GM12878 (cell line): ENCODE data around the gene ANKRD44. TPM values are rescaled to one million over a fixed set of nuclear protein-coding genes. Genes with fewer than 3 reads are reported as not detected.

Source experiments
- CBX3 ChIP-seq: fragments of 200-600 bp; sonication (generic); IDR thresholded peaks from 2 replicates; pipeline ENCODE4 v1.6.1; 2016; ENCODE audit warnings: low read depth, borderline replicate concordance
- CHD2 ChIP-seq: IDR thresholded peaks from 2 replicates; pipeline ENCODE4 v1.6.1; 2011; ENCODE audit warnings: low read depth, low read length, improper control_type of control experiment, borderline replicate concordance
- DPF2 ChIP-seq: fragments of 450-650 bp; IDR thresholded peaks from 2 replicates; pipeline ENCODE4 v1.6.1; 2017; ENCODE audit warnings: mild to moderate bottlenecking
- FOS ChIP-seq: IDR thresholded peaks from 3 replicates; pipeline ENCODE4 v1.6.1; 2011; ENCODE audit warnings: borderline replicate concordance; ENCODE audit not compliant: insufficient read length; ENCODE audit errors: extremely low read depth
- GATAD2B ChIP-seq: fragments of 450-650 bp; conservative IDR thresholded peaks from 2 replicates; pipeline ENCODE4 v1.6.1; 2017; ENCODE audit warnings: low read depth, mild to moderate bottlenecking, moderate library complexity
- HDAC2 ChIP-seq: fragments of 200-600 bp; sonication (generic); IDR thresholded peaks from 2 replicates; pipeline ENCODE4 v1.6.1; 2017
- IKZF2 ChIP-seq, 2 experiments: fragments of 450-650 bp; IDR thresholded peaks; 2 replicates each; pipeline ENCODE4 v1.6.1; 2017; ENCODE audit warnings: mild to moderate bottlenecking in 2 of 2, moderate library complexity in 2 of 2
- KLF5 ChIP-seq: fragments of 450-650 bp; IDR thresholded peaks from 2 replicates; pipeline ENCODE4 v1.6.1; 2014; ENCODE audit warnings: mild to moderate bottlenecking; ENCODE audit not compliant: partially characterized antibody
- MYB ChIP-seq: fragments of 150-350 bp; IDR thresholded peaks from 2 replicates; pipeline ENCODE4 v1.6.1; 2014; ENCODE audit warnings: mild to moderate bottlenecking, low read depth, low read length, borderline replicate concordance
- NFXL1 ChIP-seq: fragments of 450-650 bp; IDR thresholded peaks from 2 replicates; pipeline ENCODE4 v1.6.1; 2017; ENCODE audit warnings: antibody characterized with exemption, mild to moderate bottlenecking, borderline replicate concordance
- NR2F1 ChIP-seq: fragments of 450-650 bp; conservative IDR thresholded peaks from 2 replicates; pipeline ENCODE4 v1.6.1; 2017; ENCODE audit warnings: mild to moderate bottlenecking
- NRF1 ChIP-seq: conservative IDR thresholded peaks from 2 replicates; pipeline ENCODE4 v1.6.1; 2011; ENCODE audit warnings: mild to moderate bottlenecking, low read depth, low read length, improper control_type of control experiment
- PML ChIP-seq: IDR thresholded peaks from 2 replicates; pipeline ENCODE4 v1.6.1; 2012; ENCODE audit warnings: low read length, inconsistent platforms
- POLR2AphosphoS5 ChIP-seq: IDR thresholded peaks from 2 replicates; pipeline ENCODE4 v1.6.1; 2011; ENCODE audit warnings: mild to moderate bottlenecking, low read length, inconsistent platforms
- RAD51 ChIP-seq: fragments of 450-650 bp; IDR thresholded peaks from 2 replicates; pipeline ENCODE4 v1.6.1; 2016; ENCODE audit warnings: moderate library complexity, mild to moderate bottlenecking, inconsistent platforms
- RBBP5 ChIP-seq: fragments of 200-600 bp; sonication (generic); conservative IDR thresholded peaks from 2 replicates; pipeline ENCODE4 v1.6.1; 2016
- RFX5 ChIP-seq: IDR thresholded peaks from 2 replicates; pipeline ENCODE4 v1.6.1; 2011; ENCODE audit warnings: low read depth, low read length, improper control_type of control experiment
- SPI1 ChIP-seq: IDR thresholded peaks from 2 replicates; pipeline ENCODE4 v1.6.1; 2011; ENCODE audit warnings: low read depth, mild to moderate bottlenecking, low read length, moderate library complexity, borderline replicate concordance; ENCODE audit not compliant: insufficient read depth
- SRF ChIP-seq, 2 experiments: IDR thresholded peaks; 2 replicates each; pipeline ENCODE4 v1.6.1; 2011; ENCODE audit warnings: low read depth in 2 of 2, low read length in 2 of 2, mild to moderate bottlenecking in 1 of 2, moderate library complexity in 1 of 2
- STAT1 ChIP-seq: fragments of 450-650 bp; conservative IDR thresholded peaks from 2 replicates; pipeline ENCODE4 v1.6.1; 2014; ENCODE audit warnings: antibody characterized with exemption, mild to moderate bottlenecking
- TCF3 ChIP-seq: IDR thresholded peaks from 2 replicates; pipeline ENCODE4 v1.6.1; 2012; ENCODE audit warnings: low read depth, mild to moderate bottlenecking, low read length, borderline replicate concordance; ENCODE audit not compliant: insufficient read depth
- TCF7 ChIP-seq: IDR thresholded peaks from 2 replicates; pipeline ENCODE4 v1.6.1; 2014; ENCODE audit warnings: antibody characterized with exemption, borderline replicate concordance
- USF1 ChIP-seq: IDR thresholded peaks from 2 replicates; pipeline ENCODE4 v1.6.1; 2011; ENCODE audit warnings: borderline replicate concordance, low read depth, mild to moderate bottlenecking, moderate library complexity, mixed read lengths, low read length; ENCODE audit not compliant: insufficient read depth; ENCODE audit errors: extremely low read length
- YY1 ChIP-seq: IDR thresholded peaks from 2 replicates; pipeline ENCODE4 v1.6.1; 2011; ENCODE audit warnings: low read depth, mild to moderate bottlenecking, low read length
- ZBTB11 ChIP-seq: fragments of 450-650 bp; formaldehyde crosslinking; IDR thresholded peaks from 2 replicates; pipeline ENCODE4 v1.5.0; 2022; ENCODE audit warnings: mild to moderate bottlenecking, missing genetic modification characterization
- ZNF24 ChIP-seq: fragments of 450-650 bp; IDR thresholded peaks from 2 replicates; pipeline ENCODE4 v1.6.1; 2017; ENCODE audit warnings: antibody characterized with exemption, mild to moderate bottlenecking
- ZNF384 ChIP-seq: IDR thresholded peaks from 2 replicates; pipeline ENCODE4 v1.6.1; 2012; ENCODE audit warnings: low read depth, mild to moderate bottlenecking, low read length, improper control_type of control experiment, borderline replicate concordance
- ZNF622 ChIP-seq: fragments of 450-650 bp; IDR thresholded peaks from 2 replicates; pipeline ENCODE4 v1.6.1; 2017; ENCODE audit warnings: mild to moderate bottlenecking, inconsistent platforms
- ZZZ3 ChIP-seq: IDR thresholded peaks from 2 replicates; pipeline ENCODE4 v1.6.1; 2011; ENCODE audit warnings: low read depth; ENCODE audit not compliant: control insufficient read depth, insufficient read length
- polyA plus RNA-seq, 11 experiments: library from polyadenylated mRNA; depleted of rRNA in 4 of 11; unstranded in 6 of 11; stranded (reverse) in 5 of 11; fragments of >200 nt; fragmentation: Nextera tagmentation in 4 of 11; fragmentation: Illumina TruSeq in 1 of 11; extraction: Ambion mirVana in 4 of 11; extraction: Trizol in 1 of 11; gene quantifications; 1 replicate in 1 of 11; 2 replicates in 10 of 11; pipeline versions ENCODE4 v1.2.1 to v1.2.3, GENCODE V29; 2011 to 2016; ENCODE audit warnings: inconsistent platforms in 2 of 11, missing spikeins in 2 of 11, low read depth in 1 of 11
- total RNA-seq, 4 experiments: library from RNA; depleted of rRNA in 3 of 4; stranded (reverse); fragments of >200 nt in 3 of 4; fragmentation: Illumina TruSeq in 1 of 4; extraction: Trizol in 1 of 4; gene quantifications; 2 replicates each; pipeline versions ENCODE4 v1.2.1 to v1.2.3, GENCODE V29; 2013 to 2021
- TF ChIP-seq, protein P1 (sequence below): IDR thresholded peaks from 2 replicates; pipeline ENCODE4 v1.6.1; 2012; ENCODE audit warnings: low read depth, low read length, improper control_type of control experiment

ANKRD44 gene
- total and polyA plus RNA-seq, 10 of the 15 experiments (the other 5 are each of a cell fraction or from before 2014, with no cell fraction given) = 19.1 to 99.1 (median 59.6) TPM

DNA sequence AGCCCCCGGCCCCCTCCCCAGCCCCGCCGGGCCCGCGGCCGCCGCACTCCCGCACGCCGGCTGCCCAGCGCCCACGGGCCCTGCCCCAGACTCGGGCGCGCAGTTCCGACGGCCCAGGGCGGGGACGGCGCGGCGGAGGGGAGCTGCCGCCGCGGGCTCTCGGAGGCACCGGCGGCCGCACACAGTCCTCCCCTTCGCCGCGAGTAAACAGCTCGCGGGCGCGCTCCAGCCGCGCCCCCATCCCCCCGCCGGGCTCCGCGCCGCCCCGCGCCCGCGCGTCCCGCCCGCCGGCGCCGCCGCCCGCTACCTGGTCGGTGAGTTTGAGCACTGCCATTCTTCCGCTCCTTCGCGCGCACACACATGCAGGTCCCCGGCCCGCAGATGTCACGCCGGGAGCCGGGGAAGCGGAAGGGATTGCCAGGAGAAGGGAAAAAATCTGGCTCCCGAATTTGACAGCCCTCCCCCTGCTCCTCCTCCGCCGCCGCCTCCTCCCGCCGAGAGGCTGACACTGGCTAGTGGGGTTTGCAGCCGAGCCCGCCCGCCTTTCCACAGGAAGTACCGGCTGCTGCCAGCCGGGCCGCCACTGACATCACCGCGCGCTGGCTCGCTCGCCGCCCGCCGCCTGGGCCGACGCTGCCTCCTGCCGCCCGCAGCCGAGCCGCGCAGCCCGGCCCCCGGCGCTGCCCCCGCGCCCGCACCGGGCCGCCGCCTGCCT is at the start of gene ANKRD44 (continued):
- peak; percentile 94 for TF ChIP-seq TCF3
- no peak for TF ChIP-seq MYB
- 0 out of 2 replicates have a peak, but pooled peaks have one; percentile 15 for TF ChIP-seq NR2F1
- peak; percentile 33; the same call in 1 of the 2 replicates for TF ChIP-seq DPF2
- TF ChIP-seq IKZF2 (IDR thresholded peaks at IDR 0.05) = peak; percentile 51 to 58; a peak in 2 of 4 replicates
- TF ChIP-seq GATAD2B = peak; percentile 80
- TF ChIP-seq, protein P1, sequence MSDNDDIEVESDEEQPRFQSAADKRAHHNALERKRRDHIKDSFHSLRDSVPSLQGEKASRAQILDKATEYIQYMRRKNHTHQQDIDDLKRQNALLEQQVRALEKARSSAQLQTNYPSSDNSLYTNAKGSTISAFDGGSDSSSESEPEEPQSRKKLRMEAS = no peak
- 0 out of 4 replicates have a peak, but pooled peaks of 1 of the 2 experiments have one; percentile 4 for TF ChIP-seq SRF (IDR thresholded peaks at IDR 0.05; ENCODE audit: low read depth in 2 of 2, low read length in 2 of 2)
- no peak for TF ChIP-seq ZBTB11 (CRISPR knock-in tag)
- TF ChIP-seq YY1 = peak; percentile 57; the same call in 1 of the 2 replicates
- TF ChIP-seq NFXL1 = no peak
- no peak for TF ChIP-seq KLF5
- no peak for TF ChIP-seq ZZZ3
- no peak for TF ChIP-seq PML
- no peak for TF ChIP-seq ZNF622
- TF ChIP-seq SPI1 = no peak
- TF ChIP-seq STAT1 = no peak
- TF ChIP-seq CHD2 = no peak; the same call in 1 of the 2 replicates
- no peak for TF ChIP-seq USF1
- TF ChIP-seq ZNF24 = no peak
- TF ChIP-seq POLR2AphosphoS5 = no peak
- TF ChIP-seq ZNF384 = no peak
- TF ChIP-seq TCF7 = no peak
- TF ChIP-seq HDAC2 = no peak
- TF ChIP-seq RBBP5 = no peak
- TF ChIP-seq NRF1 = no peak
- TF ChIP-seq CBX3 = no peak
- no peak for TF ChIP-seq FOS
- TF ChIP-seq RAD51 = no peak
- no peak for TF ChIP-seq RFX5
